H1 (cell line): Measurements from ENCODE around the gene MIS18A. TPM values are rescaled to one million over a fixed set of nuclear protein-coding genes. Genes with fewer than 3 reads are reported as not detected.

Source experiments
- CREB1 ChIP-seq: IDR thresholded peaks from 2 replicates; pipeline ENCODE4 v1.6.1; 2012; ENCODE audit warnings: inconsistent platforms
- MAFK ChIP-seq: IDR thresholded peaks from 2 replicates; pipeline ENCODE4 v1.6.1; 2012; ENCODE audit warnings: low read depth, mild to moderate bottlenecking, improper control_type of control experiment, low read length
- NANOG ChIP-seq: IDR thresholded peaks from 2 replicates; pipeline ENCODE4 v1.6.1; 2011; ENCODE audit warnings: low read length, low read depth, mild to moderate bottlenecking, inconsistent platforms; ENCODE audit not compliant: insufficient read depth, poor library complexity, severe bottlenecking
- polyA plus RNA-seq, 7 experiments: library from polyadenylated mRNA; depleted of rRNA in 3 of 7; stranded (reverse) in 5 of 7; unstranded in 2 of 7; fragments of >200 nt in 5 of 7; fragments of 200-250 nt in 2 of 7; gene quantifications; 1 replicate in 5 of 7; 2 replicates in 1 of 7; 4 replicates in 1 of 7; pipeline versions ENCODE4 v1.2.1 to v1.2.3, GENCODE V29; 2011 to 2013; ENCODE audit warnings: missing spikeins in 2 of 7, mixed read lengths in 2 of 7
- total RNA-seq: library from RNA; stranded (reverse); fragmentation: NEBNext Ultra II Directional; extraction: Animal tissue kit (Norgen Biotek cat#: 25700); gene quantifications from 2 replicates; pipeline ENCODE4 v1.2.1, GENCODE V29; 2021

MIS18A gene
- total and polyA plus RNA-seq, 2 of the 8 experiments (the other 6 are each of a cell fraction or from before 2014, with no cell fraction given): 28.9 to 53.0 TPM

GRCh38 chr21:32322103-32322502 lies 43.3 kb upstream of the MIS18A start (continued):
- TF ChIP-seq NANOG (no peak), MAFK (no peak), CREB1 (no peak)
